Embryonic facial prominence (tissue), 1 donor: ENCODE results near the gene KDM5A.
"Not testable (repeated sequence)": the region's sequence is repeated elsewhere in the genome, so short reads cannot be mapped to it uniquely, and the experiment has no call there.

Source experiments
- DNase-seq: peaks from one replicate; pipeline ENCODE4 v3.0.0-alpha.2; 2016; ENCODE audit errors: extremely low spot score

The KDM5A gene

GRCh38 chr12:332581-333205, 56.4 kb downstream of the KDM5A start:
- DNase-seq: no peak

- DNase-seq: no peak
These were observed 57.8 kb downstream of the KDM5A start for GRCh38 chr12:331287-331686.

DNA sequence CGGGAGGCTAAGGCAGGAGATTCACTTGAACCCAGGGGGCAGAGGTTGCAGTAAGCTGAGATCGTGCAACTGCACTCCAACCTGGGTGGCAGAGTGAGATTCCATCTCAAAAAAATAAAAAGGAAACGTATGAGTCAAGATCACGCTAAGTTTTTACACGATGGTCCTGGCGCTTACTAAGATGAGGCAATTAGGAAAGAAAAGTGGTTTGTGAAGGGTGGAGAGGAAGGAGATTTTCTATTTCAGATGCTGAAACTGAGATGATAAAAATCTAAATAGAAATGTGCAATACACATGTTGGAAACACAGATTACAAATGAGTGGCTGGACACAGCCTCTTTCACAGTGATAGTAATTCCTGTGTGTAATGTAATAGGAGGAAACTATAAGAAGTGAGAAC, 63.2 kb downstream of the KDM5A start:
- no peak for DNase-seq

- no peak for DNase-seq
These were observed 65.6 kb downstream of the KDM5A start for GRCh38 chr12:323507-323906.

DNA sequence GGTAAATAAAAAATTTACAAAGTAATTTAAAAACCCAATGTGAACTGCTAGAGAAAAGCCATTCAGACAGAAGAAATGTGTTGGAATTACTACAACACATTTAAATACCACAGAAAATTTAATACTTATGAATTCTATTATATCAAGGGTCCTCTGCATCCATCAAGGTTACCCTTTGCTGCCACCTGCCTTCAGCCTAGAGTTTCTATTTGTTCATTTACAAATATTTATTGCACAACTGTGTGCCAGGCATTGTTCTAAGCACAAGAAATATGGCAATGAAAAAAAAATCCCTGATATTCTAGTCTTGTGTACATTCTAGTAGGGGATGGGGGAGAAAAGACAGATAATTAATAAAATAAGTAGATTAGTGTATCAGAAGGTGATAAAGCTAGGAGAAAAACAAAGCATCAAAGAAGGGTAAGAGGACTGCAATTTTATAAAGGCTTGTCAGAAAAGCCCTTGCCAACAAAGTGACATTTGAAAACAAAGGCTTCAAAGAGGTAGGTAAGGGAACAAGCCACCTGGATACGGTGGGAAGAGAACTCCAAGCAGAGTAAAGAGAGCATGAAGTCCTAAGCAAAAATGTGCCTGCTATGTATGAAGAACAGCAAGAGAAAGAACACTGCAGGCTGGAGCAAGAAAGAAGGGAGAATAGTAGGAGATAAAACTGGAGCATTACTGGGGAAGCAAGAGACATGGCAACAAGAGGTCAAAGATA, 67.4 kb downstream of the KDM5A start:
- DNase-seq: no peak

- no peak for DNase-seq
These were observed 70.2 kb downstream of the KDM5A start for GRCh38 chr12:318759-319515.

- DNase-seq: no peak
These were observed 80.6 kb downstream of the KDM5A start for GRCh38 chr12:308511-308910.

DNA sequence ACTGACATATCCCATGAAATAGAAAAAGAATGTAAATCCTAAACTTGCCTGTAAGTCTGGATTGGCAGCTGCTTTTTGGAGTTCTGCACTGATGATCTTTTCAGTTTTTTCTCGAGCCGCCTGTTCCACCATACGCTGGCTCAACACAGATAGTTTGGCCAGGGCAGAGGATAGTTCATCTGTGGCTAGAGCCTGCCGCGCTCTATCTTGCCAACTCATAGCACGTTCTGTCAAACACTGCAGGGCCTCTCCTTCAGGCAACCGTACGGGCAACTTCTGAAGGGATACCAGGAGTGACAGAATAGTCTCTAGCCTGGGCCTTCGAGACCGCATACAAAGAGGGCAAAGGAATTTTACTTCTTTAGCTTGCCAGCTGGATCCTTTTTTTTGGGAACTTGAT, 81.7 kb downstream of the KDM5A start:
- no peak for DNase-seq

DNA sequence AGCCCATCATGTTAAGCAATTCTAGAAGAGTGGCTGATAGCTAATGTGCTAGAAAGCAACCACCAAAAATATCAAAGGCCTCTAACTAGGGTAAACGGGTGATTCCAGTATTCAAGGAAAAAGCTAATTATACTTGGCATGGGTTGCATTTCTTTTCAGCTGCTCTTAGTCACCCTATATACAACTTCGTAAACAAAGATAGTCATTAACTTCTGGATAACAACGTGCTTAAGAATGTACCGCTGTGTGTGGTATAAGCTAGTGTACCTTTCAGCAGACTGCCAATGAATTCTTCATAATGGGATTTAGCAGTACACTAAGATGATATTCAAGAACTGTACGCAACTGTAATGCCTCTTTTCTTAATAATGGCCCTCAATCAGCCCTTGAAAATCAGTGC, 84.3 kb downstream of the KDM5A start:
- DNase-seq: no peak

DNA sequence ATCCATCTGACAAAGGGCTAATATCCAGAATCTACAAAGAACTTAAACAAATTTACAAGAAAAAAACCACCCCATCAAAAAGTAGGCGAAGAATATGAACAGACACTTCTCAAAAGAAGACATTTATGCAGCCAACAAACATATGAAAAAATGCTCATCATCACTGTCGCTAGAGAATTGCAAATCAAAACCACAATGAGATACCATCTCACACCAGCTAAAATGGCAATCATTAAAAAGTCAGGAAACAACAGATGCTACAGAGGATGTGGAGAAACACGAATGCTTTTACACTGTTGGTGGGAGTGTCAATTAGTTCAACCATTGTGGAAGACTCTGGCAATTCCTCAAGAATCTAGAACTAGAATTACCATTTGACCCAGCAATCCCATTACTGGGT, 86.4 kb downstream of the KDM5A start:
- not testable (repeated sequence) for DNase-seq

DNA sequence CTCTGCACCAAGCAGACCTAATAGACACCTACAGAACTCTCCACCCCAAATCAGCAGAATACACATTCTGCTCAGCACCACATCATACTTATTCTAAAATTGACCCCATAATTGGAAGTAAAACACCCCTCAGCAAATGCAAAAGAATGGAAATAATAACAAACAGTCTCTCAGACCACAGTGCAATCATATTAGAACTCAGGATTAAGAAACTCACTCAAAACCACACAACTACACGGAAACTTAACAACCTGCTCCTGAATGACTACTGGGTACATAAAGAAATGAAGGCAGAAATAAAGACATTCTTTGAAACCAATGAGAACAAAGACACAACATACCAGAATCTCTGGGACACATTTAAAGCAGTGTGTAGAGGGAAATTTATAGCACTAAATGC, 89.0 kb downstream of the KDM5A start:
- not testable (repeated sequence) for DNase-seq

GRCh38 chr12:299511-299910, 89.6 kb downstream of the KDM5A start:
- not testable (repeated sequence) for DNase-seq

DNA sequence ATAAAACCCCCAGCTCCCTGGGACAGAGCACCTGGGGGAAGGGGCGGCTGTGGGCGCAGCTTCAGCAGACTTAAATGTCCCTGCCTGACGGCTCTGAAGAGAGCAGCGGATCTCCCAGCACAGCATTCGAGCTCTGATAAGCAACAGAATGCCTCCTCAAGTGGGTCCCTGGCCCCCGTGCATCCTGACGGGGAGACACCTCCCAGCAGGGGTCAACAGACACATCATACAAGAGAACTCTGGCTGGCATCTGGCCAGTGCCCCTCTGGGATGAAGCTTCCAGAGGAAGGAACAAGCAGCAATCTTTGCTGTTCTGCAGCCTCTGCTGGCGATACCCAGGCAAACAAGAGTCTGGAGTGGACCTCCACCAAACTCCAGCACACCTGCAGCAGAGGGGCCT, 91.1 kb downstream of the KDM5A start:
- DNase-seq: not testable (repeated sequence)

DNA sequence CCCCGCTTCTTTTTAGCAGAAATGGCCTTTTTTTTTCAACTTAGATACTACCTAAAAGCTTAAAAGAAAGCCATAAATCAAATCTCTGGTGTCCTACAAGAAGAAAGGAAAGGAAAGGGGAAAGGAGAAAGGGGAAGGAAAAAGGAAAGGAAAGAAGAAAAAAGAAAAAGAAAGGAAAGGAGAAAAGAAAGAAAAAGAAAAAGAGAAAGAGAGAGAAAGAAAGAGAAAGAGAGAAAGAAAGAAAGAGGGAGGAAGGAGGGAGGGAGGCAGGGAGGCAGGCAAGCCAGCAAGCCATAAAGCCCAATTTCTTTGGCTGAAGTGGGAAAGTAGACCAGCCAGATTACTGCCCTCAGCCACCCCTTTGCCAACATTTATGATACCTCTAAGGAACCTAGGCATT, 94.0 kb downstream of the KDM5A start:
- DNase-seq: no peak

DNA sequence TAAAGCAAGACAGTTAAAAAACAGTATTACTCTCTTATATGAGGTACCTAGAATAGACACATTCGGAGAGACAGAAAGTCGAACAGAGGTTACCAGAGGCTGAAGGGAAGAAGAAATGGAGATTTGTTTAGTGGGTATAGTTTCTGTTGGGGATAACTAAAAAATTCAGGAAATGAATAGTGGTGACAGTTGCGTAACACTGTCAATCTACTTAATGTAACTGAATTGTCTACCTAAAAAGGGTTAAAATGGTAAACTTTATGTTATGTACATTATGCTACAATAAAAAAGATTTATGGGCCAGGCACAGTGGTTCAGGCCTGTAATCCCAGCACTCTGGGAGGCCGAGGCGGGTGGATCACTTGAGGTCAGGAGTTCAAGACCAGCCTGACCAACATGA, 95.9 kb downstream of the KDM5A start:
- DNase-seq: no peak

GRCh38 chr12:292186-292585, 96.9 kb downstream of the KDM5A start:
- DNase-seq: no peak

DNA sequence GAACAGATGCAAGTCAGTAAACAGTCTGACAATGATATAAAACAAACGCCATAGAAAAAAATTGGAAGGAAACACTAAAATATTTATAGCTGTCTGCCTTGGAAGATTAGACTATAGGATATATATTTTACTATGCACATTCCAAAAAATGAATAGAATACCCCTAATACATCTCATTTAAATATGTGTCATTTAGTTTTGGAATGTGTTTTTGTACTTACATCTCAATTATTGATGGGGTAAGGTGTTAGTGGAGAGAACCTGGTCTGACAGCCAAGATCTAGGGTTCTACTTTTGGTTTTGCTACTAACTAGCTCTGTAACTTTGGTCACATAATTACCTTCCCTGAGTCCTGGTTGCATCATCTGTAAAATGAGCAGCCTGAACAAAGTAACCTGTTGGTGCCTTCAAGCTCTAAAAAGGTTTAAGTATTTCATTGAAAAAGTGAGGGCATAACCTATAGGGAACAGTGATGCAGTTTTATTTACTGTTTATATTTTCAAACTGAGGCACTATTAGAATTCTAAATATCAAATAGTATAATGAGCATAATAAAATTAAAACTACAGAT, 97.9 kb downstream of the KDM5A start:
- DNase-seq: no peak

GRCh38 chr12:288687-289086, 100.4 kb downstream of the KDM5A start:
- DNase-seq: no peak

DNA sequence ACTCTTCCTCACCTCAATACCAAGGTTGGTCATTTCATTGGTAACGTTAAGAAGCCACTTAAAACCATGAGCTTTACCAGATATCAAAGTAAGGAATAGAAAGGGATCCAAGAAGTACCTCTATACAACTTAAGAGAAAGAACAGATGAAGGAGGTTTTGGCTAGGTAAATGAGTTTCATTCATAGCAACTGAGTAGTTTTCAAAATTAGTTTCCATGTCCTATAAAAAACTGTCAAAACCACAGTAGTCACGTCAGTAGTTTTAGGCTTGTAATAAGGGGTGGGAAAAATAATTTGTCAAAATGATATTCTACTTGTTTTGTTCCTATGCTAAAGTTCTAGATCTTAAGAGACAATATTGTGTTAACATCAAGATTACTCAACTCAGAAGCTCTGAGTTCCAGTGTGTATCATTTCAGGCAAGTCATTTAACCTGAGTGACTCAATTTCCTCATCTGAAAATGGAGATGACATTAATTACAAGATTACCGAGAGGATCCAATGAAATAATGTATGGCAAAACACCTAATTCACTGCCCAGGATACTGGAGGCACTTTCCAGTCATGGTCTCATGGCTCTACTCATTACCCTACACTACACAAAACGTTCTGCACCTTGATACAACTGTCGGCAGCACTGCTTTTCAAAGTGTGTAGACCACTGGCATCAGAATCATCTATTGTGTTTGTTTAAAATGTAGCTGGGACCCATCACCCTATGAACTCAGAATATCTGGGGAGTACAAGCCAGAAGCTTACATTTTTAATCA, 102.4 kb downstream of the KDM5A start:
- DNase-seq: no peak

- DNase-seq: no peak
These were observed 111.1 kb downstream of the KDM5A start for GRCh38 chr12:278046-278445.

GRCh38 chr12:275812-276211, 113.3 kb downstream of the KDM5A start:
- DNase-seq: no peak

DNA sequence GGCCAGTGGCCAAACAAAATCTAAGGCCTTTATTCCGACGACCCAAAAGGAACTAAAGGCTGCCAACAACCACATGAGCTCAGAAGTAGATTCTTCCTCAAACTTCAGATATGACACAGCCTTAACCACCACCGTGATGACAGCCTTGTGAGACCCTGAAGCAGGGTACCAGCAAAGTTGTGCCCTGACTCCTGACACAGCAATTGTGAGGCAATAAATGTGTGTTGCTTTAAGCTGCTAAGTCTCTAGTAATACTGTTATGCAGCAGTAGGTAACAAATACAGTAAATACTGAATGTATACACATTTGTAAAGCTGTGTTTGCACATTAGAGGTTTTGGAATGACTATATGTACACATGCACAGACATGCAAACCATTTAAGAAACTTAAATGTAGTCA, 115.7 kb downstream of the KDM5A start:
- DNase-seq: no peak
